Ishikawa (cell line): ENCODE results near the gene MACF1.

ENCODE experiments used
- CEBPB ChIP-seq: IDR thresholded peaks from 2 replicates; pipeline ENCODE4 v1.6.1; 2012
- CREB1 ChIP-seq: IDR thresholded peaks from 2 replicates; pipeline ENCODE4 v1.6.1; 2012; ENCODE audit warnings: low read depth
- EGR1 ChIP-seq: IDR thresholded peaks from 2 replicates; pipeline ENCODE4 v1.6.1; 2012
- EP300 ChIP-seq: IDR thresholded peaks from 2 replicates; pipeline ENCODE4 v1.6.1; 2012; ENCODE audit warnings: borderline replicate concordance
- FOXM1 ChIP-seq: IDR thresholded peaks from 2 replicates; pipeline ENCODE4 v1.6.1; 2012; ENCODE audit warnings: low read depth, borderline replicate concordance
- NFIC ChIP-seq: IDR thresholded peaks from 2 replicates; pipeline ENCODE4 v1.6.1; 2012
- RAD21 ChIP-seq: IDR thresholded peaks from 2 replicates; pipeline ENCODE4 v1.6.1; 2012; ENCODE audit warnings: low read depth
- REST ChIP-seq: IDR thresholded peaks from 2 replicates; pipeline ENCODE4 v1.6.1; 2012; ENCODE audit warnings: low read depth, mild to moderate bottlenecking
- TAF1 ChIP-seq: IDR thresholded peaks from 2 replicates; pipeline ENCODE4 v1.6.1; 2012; ENCODE audit warnings: low read depth, mild to moderate bottlenecking
- TCF12 ChIP-seq: IDR thresholded peaks from 2 replicates; pipeline ENCODE4 v1.6.1; 2012; ENCODE audit warnings: low read depth
- TEAD4 ChIP-seq: IDR thresholded peaks from 2 replicates; pipeline ENCODE4 v1.6.1; 2012
- YY1 ChIP-seq: IDR thresholded peaks from 2 replicates; pipeline ENCODE4 v1.6.1; 2012; ENCODE audit warnings: low read depth
- ZBTB7A ChIP-seq: IDR thresholded peaks from 2 replicates; pipeline ENCODE4 v1.6.1; 2012; ENCODE audit warnings: low read depth
- TF ChIP-seq, protein P1 (sequence below): IDR thresholded peaks from 2 replicates; pipeline ENCODE4 v1.6.1; 2012
- TF ChIP-seq, protein P2 (sequence below): IDR thresholded peaks from 2 replicates; pipeline ENCODE4 v1.6.1; 2012

The MACF1 gene

GRCh38 chr1:39422614-39423013 is 218.1 kb downstream of the MACF1 start:
- TF ChIP-seq EGR1 (no peak), CEBPB (no peak), RAD21 (no peak), ZBTB7A (no peak), TEAD4 (no peak), TAF1 (no peak)
- TF ChIP-seq, protein P1, sequence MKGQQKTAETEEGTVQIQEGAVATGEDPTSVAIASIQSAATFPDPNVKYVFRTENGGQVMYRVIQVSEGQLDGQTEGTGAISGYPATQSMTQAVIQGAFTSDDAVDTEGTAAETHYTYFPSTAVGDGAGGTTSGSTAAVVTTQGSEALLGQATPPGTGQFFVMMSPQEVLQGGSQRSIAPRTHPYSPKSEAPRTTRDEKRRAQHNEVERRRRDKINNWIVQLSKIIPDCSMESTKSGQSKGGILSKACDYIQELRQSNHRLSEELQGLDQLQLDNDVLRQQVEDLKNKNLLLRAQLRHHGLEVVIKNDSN: no peak

DNA sequence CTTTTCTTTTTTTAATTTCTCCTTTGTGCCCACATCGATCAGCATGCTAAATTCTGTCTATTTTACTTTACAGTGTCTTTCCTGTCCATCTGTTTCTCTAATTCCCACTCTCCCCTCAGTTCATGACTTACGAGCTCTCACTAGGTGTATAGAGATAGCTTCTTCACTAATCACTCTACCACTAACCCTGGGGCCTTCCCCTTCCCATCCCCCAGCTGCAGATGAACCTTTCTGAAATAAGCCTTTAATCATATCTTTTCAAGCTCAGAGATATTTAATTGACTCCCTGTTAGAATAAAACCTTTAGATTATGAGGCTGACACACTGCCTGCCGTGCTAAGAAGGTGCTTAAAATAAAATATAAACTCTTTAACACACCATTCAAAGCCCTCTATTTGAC is 220.7 kb downstream of the MACF1 start:
- no peak for TF ChIP-seq CEBPB
- TF ChIP-seq NFIC: no peak
- no peak for TF ChIP-seq TAF1
- no peak for TF ChIP-seq ZBTB7A
- TF ChIP-seq TEAD4: no peak
- TF ChIP-seq, protein P1: no peak
- TF ChIP-seq EP300: no peak
- TF ChIP-seq FOXM1: no peak
- no peak for TF ChIP-seq TCF12

- TF ChIP-seq YY1 (no peak), CREB1 (no peak), NFIC (no peak), CEBPB (no peak), FOXM1 (no peak), TAF1 (no peak), TCF12 (no peak), TEAD4 (no peak), REST (no peak), EP300 (no peak)
Observed at GRCh38 chr1:39425634-39426033, 221.1 kb downstream of the MACF1 start.

GRCh38 chr1:39426346-39426745 is 221.9 kb downstream of the MACF1 start:
- no peak for TF ChIP-seq CEBPB
- TF ChIP-seq FOXM1: no peak
- TF ChIP-seq RAD21: no peak
- TF ChIP-seq, protein P1: no peak
- TF ChIP-seq NFIC: no peak

GRCh38 chr1:39427374-39427773 is 222.9 kb downstream of the MACF1 start:
- TF ChIP-seq TAF1 (no peak), RAD21 (no peak), REST (no peak), CEBPB (no peak)
- TF ChIP-seq, protein P1: no peak

DNA sequence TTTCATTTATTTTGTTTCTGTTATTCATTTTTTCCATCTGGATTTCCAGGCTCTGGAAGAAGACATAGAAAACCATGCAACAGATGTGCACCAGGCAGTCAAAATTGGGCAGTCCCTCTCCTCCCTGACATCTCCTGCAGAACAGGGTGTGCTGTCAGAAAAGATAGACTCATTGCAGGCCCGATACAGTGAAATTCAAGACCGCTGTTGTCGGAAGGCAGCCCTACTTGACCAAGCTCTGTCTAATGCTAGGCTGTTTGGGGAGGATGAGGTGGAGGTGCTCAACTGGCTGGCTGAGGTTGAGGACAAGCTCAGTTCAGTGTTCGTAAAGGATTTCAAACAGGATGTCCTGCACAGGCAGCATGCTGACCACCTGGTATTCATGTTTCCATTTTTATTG is 223.4 kb downstream of the MACF1 start:
- no peak for TF ChIP-seq EP300
- TF ChIP-seq, protein P2, sequence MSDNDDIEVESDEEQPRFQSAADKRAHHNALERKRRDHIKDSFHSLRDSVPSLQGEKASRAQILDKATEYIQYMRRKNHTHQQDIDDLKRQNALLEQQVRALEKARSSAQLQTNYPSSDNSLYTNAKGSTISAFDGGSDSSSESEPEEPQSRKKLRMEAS: no peak
- no peak for TF ChIP-seq NFIC
- TF ChIP-seq ZBTB7A: no peak
- no peak for TF ChIP-seq EGR1
- TF ChIP-seq, protein P1: no peak
- no peak for TF ChIP-seq REST
- TF ChIP-seq TEAD4: no peak
- no peak for TF ChIP-seq TAF1
- TF ChIP-seq YY1: no peak
